NCI-H2107 treated with DMSO at 0.1 percent for 48 hours (cell line): ENCODE results near the gene LIG1.

Source experiments
- DNase-seq: peaks from one replicate; lab custom pipeline; 2025; ENCODE audit not compliant: unreplicated experiment; lab: John Stamatoyannopoulos, UW

The LIG1 gene

DNA sequence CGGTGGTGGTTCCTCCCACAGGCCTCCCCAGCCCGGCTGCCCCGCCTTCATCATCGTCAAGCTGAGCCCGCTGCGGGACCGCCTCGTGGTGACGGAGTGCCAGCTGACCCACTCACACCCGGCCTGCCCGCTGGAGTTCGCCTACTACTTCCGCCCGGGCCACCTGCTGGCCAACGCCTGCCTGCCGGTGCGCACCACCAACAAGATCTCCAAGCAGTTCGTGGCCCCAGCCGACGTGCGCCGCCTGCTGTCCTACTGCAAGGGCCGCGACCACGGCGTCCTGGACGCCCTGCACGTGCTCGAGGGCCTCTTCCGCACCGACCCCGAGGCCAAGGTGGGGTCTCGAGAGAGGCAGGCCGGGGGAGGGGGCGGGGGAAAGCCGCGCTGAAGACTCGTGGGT is 12.3 kb upstream of the LIG1 start:
- DNase-seq, result no peak

DNA sequence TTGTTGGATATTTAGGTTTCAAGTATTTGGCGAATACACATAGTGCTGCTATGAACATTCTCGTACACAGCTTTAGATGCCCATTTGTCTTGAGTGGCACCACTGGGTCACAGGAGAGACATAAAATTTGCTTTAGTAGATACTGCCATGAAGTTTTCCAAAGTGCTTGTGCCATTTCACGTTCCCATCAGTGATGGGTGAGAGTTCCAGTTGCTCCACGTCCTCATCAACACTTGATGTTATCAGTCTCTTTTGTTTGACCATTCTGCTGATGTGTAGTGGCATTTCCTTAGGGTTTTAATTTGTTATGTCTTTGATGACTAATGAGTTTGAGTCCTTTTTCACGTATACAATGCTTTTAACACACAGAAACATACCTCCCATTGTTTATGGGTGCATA is 11.4 kb upstream of the LIG1 start:
- no peak for DNase-seq

DNA sequence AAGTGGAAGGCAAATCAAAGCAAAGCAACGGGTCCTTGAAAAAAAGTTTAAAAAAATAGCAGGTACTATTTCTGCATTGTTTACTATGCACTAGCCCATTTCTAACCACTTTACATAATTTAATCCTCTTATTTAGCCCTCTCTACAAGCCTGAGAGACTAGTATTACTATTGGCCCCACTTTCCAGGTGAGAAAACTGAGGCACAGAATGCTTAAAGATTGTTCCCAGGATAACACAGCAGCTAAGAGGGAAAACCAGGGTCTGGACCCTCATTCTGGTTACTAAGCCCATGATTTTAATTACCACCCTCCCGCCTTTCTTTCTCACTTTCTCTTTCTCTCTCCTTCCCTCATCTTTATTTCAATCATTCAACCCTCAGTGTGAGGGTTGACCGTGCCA is 6.1 kb upstream of the LIG1 start:
- no peak for DNase-seq

DNA sequence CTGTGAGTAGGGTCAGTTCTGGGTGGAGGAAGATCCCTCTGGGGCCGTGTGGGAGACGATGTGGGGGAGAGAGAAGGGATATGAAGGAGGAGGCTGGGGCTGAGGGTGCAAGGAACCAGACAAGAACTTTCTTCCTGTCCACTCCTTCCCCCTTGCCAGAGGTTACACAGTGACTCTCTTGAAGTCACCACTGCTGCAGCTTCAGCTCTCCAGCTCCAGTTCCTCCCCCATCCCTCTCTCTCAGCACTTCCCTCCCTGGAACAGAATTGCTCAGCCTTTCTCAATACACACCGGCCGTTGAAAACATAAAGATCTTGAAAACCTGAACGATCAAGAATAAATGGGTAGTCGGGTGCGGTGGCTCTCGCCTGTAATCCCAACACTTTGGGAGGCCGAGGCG is 5.4 kb upstream of the LIG1 start:
- no peak for DNase-seq

DNA sequence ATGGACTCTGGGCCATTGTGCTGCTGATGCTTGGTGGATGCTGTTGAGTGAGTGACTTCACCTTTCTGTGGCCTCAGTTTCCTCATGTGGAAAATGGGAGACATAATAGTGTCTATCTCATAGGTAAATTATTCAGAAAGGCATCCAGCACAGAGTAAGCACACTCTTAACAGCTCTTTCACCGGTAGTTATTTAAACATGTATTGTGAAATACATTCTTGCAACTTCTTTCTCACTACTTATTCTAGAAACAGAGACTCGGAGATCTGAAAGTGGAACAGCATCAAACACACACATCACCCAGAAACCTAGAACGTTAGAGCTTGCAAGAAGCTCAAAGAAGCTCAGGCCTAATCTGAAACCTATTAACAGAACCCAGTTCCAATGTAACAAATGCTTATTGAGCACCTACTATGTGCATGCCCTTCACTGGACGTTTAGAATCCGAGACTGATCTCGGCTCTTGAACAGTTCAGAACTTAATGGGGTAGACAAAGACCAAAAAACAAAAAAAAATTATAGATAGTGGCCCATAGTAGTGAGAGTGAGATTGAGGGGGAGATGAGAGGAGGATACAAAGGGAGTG is 4.4 kb upstream of the LIG1 start:
- DNase-seq, result no peak

DNA sequence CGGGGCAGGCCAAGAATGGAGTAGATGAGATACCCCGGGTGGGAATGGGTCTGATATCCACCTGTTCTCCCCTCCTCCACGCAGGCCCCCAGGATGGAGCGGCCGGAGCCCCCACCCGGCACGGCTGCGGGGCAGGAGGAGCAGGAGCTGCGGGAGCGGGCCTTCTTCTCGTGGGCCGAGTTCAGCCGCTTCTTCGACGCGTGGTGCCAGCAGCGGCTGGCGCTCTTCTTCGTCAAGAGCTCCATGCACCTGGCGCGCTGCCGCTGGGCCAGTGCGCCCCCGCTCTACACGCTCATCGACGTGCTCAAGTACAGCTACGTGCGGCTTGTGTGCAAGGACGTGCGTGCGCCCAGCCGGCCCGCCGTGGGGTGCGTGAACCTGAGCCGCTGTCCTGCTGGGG is 1.6 kb upstream of the LIG1 start:
- DNase-seq, result no peak

DNA sequence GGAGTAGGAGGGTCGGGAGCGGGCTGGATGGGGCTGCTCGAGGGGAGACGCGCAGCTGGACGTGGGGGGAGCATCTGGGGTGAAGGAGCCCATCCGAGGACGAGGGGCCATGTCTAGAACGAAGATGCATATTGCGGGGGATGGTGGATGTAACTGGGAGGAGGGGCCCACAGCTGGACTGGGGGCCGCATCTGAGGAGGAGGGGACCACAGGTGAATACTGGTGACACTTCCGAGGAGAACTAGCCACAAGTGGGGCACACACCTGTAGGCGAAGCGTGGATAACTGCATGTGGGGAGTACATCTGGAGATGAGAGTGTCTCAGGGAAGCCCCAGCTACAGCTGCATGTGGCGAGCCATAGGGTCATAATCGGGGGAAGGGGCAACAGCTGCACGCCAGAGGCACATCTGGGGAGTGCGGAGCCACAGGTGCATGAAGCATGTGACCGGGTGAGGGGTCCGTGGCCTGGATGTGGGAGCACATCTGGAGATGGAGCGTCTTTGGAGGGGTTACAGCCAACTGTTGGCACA is 738 bp upstream of the LIG1 start:
- DNase-seq, result no peak

DNA sequence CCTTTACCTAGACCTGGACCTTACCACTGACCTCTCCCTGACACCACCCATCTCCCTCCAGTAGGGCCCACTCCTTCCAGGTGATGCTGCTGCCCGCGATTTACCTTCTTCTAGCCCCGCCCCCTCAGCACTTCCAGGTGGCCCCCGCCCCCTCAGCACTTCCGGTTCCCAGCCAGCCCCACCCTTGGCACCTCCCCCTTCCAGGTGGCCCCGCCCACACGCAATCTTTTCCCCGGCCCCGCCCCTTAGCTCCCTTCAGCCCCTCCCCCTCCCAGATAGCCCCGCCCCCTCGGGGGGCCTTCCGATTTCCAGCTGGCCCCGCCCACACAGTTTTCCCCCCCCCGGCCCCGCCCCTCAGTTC is 586 bp downstream of the LIG1 start:
- peak; percentile 23 for DNase-seq

DNA sequence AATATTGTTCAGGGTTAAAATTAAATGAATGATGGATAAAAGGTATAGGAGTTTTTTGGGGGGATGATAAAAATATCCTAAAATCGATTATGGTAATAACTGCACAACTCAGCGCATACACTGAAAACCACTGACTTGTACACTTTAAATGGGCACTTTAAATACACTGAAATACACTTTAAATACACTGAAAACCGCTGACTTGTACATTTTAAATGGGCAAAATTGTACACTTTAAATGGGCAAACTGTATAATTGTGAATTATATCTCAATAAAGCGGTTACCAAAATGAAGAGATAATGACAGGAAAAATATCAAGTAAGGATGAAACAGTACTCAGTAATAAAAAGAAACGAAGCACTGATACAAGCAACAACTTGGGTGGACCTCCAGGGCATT is 1.5 kb downstream of the LIG1 start:
- no peak for DNase-seq

DNA sequence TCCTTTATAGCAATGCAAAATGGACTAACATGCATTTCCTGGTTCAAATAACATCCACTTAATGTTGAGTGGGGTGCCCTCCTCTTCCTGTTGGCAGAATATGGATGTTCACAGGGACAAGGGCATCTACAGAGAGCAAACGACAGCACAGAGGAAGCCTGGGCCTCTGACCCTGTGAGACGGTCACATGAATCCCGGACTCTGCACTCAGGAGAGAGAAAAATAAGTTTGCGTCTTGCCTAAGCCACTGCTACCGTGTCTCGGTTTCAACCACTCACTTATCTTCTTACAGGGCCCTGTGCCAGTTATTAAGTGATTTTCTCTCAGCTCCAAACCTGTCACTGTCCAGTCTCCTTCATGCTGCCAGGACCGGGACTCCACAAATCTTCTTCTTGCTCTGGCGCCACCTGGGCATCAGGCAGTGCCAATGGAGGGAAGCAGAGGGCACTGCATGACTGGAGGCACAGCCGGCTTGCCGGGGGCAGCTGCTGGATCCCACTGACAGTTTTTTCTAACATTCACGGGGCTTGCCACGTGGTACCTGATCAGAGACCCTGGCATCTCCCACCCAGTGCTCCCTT is 11.8 kb downstream of the LIG1 start:
- DNase-seq, result no peak

DNA sequence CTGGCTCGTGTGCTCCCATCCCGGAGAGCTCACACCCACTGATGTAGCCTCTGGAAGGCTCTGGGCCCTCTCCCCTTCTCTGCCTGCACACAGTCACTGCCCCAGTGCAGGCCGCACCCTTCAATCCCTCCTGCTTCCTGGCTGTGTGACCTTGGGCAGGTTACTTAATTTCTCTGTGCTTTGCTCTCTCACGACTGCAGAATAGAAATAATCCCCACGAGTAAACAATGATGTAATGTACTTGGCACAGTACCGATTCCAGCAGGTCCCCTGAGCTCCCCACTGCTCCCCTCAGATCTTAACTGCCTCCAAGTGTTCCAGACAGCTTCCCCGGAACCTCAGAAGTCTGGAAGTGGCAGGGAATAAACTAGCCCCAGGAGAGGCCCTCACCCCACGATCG is 16.1 kb downstream of the LIG1 start:
- no peak for DNase-seq

DNA sequence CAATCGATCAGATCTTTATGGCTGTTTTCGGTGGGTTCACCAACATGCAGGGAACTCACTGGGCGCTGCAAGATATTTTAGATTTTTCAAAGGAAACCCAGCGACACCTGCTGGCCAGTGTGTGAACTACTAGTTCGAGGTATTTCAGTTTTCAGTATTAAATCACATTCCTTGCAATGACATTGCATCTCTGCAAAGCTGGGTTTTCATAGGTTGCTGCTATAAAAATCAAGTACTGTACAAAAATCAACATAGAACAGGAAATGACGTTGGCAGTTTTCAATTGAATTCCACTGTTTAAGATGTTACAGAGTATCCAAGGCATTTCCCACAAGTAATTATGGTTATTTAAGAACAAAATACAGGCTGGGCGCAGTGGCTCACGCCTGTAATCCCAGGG is 17.6 kb downstream of the LIG1 start:
- DNase-seq, result no peak

DNA sequence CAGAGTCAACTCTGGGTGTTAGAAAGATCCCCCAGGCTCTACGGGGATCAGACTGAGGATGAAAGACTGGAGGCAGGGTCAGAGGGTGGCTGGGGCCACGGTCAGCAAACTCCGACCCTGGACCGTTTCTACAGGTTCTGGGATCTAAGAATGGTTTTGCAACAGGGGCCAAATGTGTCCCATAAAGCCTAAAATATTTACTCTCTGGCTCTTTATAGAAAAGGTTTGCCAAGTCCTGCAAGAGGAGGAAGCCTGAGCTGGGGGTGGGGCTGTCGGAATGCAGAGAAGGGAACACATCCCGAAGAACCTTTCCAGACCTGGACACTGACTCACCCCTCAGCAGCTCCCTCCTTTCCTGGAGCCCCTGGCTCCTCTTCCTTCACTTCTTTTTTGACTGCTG is 20.7 kb downstream of the LIG1 start:
- DNase-seq, result no peak

DNA sequence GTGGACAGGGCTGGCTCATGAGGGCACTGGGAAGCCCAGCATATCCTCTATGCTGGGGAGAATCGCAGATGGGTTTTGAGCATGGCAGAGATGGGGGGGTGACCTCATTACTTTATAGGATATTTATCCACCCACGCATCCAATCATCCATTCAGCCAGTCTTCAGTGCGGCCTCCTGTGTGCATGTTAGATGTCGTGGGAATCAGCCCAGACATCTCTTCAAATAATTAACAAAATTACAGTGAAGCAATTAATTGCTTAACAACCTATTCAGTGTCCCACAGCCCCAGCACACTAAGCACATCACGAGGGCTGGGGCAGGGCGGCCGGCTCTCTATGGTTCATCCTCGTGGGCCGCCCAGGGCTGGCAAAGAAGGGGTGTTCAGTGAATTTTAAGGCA is 21.6 kb downstream of the LIG1 start:
- no peak for DNase-seq

DNA sequence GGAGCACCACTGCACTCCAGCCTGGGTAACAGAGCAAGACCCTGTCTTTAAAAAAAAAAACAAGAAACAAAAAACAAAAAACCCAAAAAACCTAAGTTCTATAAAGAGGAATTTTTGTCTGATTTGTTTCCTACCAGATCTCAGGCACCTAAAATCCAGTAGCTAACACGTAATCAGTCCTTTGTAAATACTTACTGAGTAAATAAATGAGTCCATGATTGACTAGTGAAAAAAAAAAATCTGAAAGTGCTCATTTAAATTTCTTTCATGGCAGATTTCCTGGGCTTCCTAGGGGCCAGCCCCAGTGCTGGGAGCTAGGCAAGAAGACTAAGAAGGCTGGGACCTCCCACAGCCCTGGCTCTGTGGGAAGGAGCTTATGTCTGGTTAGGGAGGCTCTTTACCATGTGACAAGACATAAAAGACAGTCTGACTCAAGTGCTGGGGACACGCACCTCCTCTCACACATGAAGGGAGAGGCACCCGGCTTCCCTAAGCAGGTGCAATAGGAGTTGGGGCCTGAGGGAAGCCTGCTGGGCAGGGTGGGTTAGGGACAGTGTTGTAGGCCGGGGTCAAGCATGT is 22.5 kb downstream of the LIG1 start:
- DNase-seq, result no peak

DNA sequence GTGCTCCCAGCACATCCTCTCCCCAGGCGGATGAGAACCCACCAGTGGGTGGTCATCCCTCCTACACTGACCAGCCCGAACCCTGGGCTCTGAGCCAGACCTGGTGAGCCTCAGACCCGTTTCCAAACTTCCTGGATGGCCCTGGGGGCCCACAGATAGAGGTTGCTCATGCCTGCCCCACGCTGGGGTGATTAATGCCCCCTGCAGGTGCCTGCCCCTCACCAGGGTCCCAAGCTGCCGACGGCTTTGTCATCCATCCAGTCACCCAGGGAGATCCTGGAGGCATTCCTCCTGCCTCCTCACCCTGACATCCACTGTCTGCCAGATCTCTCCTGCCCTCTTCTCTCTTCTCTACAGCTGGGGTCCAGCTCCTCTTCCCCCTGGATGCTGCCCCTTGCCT is 31.1 kb downstream of the LIG1 start:
- DNase-seq, result no peak

DNA sequence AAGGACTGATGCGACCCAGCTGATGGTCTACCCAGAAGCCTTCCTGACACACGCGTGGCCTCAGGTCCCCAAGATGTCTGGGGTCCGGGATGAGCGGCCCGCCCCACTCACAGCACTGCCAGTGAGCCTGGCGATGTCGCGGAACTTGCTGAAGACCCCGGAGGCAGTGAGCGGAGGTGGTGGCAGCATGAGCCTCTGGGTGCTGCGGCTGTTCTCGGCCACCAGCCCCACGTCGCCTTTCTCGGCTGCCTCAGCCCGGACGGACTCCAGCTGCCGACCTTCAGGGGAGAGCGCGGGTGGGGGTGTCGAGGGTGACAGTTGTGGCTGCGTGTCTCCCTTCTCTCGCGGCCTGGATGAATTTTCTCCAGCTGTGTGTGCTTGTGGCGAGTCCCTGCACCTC is 32.7 kb downstream of the LIG1 start:
- DNase-seq, result no peak

DNA sequence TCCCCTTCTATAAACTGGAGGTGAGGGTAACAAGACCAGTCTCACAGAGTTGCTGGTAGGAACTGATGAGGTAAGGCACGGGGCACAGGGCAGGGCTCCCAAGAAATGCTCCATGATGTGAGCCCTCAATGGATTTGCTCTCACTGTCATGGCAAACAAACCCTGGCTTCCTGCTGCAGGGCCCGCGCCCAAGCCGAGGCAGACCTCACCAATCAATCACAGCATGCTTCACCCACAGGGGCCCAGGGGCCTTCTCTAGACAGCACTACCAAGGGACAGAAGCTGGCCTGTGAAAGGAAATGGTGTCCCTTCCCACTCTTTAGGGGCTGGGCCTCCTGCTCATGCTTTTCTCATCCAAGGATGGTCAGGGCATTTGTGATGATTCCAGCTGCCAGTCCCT is 33.6 kb downstream of the LIG1 start:
- DNase-seq, result no peak

DNA sequence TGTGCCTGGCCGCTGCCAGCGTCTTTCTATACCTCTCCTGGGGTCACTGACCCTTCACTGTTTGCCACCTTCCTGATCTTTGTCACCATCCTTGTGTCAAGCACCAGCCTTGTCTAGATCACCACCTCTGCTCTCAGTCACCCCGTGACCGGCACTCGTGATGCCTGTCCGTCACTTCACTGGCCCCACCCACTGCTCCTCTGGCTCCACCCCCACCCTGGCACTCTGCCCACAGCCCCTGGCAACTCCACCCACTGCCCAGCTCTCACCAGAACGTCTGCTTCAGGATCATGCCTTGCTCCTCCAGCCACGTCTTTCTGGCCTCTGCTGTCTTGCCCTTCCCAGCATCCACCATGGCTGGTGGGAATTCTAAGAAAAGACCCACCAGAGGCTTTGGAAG is 34.7 kb downstream of the LIG1 start:
- no peak for DNase-seq

DNA sequence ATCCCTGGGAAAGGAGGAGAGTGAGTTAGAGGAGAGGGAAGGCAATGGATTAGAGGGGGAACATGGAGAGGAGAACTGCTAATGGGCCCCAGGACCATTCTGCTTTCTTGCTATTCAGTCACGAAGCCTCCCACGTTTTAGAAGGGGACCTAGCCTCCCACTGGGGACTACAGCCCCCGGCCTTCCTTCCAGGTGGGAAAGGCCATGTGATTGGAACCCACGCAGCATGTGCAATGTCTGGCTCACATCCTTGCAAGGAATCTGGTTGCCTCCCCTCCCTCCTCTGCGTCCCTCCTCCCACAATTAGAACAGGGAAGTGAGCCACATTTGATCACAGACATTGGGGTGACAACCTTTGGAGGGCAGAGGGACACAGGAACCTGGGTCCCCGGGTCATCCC is 37.0 kb downstream of the LIG1 start:
- no peak for DNase-seq

DNA sequence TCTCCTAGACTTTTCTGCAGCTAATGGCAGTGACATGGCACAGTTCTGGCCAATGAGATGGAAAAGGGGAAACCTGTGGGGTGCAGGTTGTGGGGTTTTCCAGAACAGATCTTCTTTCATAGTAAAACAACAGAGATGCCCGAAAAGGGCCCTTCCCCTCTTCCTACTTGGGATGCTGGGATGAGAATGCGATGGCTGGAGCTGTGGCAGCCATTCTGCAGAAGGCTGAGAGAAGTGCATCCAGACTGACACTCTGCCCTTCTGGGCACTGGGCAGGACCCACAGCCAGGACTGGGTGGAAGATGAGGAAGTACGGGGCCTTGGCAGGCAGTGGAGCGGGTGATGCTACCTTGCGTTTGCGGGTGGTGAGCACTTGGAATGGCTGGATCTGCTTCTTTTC is 42.6 kb downstream of the LIG1 start:
- DNase-seq, result no peak

DNA sequence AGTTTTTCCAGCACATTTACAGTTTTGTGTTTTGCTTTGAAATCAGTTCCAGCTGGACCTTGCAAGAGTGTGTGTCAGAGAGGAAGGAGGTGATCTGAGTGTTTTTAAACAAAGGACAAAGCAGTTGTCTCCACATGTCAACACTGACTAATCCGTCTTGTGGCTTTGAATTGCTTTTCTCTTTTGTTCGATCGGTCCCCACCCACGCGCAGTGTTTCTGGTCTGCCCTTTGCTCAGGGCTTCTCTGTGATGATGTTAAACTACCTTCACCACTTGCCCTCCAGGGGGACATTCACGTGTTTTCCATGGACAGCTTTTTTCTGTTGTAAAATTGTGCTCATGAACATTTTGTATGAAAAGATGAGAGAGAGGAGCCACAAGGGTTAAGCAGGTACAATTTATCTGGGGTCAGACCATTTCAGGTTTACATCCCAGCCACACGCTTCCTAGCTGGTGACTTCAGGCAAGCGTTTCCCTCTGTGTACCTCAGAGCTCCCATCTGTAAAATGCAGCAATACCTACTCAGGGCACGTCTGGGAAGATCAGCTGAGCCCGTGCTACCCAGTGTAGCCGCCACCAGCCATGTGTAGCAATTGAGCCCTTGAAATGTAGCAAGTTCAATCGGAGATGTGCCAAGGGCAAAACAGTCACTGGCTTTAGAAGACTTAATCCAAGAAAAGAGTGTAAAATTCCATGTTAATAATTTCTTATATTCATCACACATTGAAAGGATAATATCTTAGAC is 46.1 kb downstream of the LIG1 start:
- DNase-seq, result no peak
